CD4-positive, alpha-beta T cell treated with Interferon alpha-2 for 1 hour (primary cell): ENCODE results near the gene OCRL.

ENCODE experiments used
- DNase-seq, 2 donors: peaks; one replicate each; pipeline ENCODE4 v3.0.0-alpha.2; 2020 to 2022

Gene OCRL

GRCh38 chrX:129540068-129540653, at the start of gene OCRL:
Gene OCRL (plus strand): TSS chrX:129540259. CDS start chrX:129540440, 181 bp downstream.
- DNase-seq: peak; percentile 54 to 55

- DNase-seq: no peak
Observed at GRCh38 chrX:129490330-129490729, 49.7 kb upstream of the OCRL start.

GRCh38 chrX:129493643-129494042, 46.4 kb upstream of the OCRL start:
- no peak for DNase-seq

GRCh38 chrX:129494887-129495286, 45.2 kb upstream of the OCRL start:
- no peak for DNase-seq

- no peak for DNase-seq
Observed at GRCh38 chrX:129495900-129496299, 44.2 kb upstream of the OCRL start.

- DNase-seq: no peak
Observed at GRCh38 chrX:129496625-129497024, 43.4 kb upstream of the OCRL start.

- DNase-seq: no peak
Observed at GRCh38 chrX:129497146-129497843, 42.8 kb upstream of the OCRL start.

GRCh38 chrX:129510331-129510730, 29.7 kb upstream of the OCRL start:
- DNase-seq: no peak

GRCh38 chrX:129511689-129512088, 28.4 kb upstream of the OCRL start:
- no peak for DNase-seq

- no peak for DNase-seq
Observed at GRCh38 chrX:129512409-129512808, 27.6 kb upstream of the OCRL start.

- no peak for DNase-seq
Observed at GRCh38 chrX:129516402-129516801, 23.7 kb upstream of the OCRL start.

- no peak for DNase-seq
Observed at GRCh38 chrX:129520151-129520550, 19.9 kb upstream of the OCRL start.

GRCh38 chrX:129522184-129523078, 17.6 kb upstream of the OCRL start:
- DNase-seq: no peak

GRCh38 chrX:129523079-129523911, 16.8 kb upstream of the OCRL start, which contains the start of gene SMARCA1:
Gene SMARCA1 (minus strand): TSS chrX:129523490. CDS start chrX:129523370, 120 bp downstream.
- DNase-seq: no peak

GRCh38 chrX:129524250-129524850, 15.7 kb upstream of the OCRL start:
- DNase-seq: no peak

GRCh38 chrX:129525162-129525561, 14.9 kb upstream of the OCRL start:
- no peak for DNase-seq

- no peak for DNase-seq
Observed at GRCh38 chrX:129525896-129526295, 14.2 kb upstream of the OCRL start.

GRCh38 chrX:129529685-129530281, 10.3 kb upstream of the OCRL start:
- no peak for DNase-seq

- DNase-seq: no peak
Observed at GRCh38 chrX:129530410-129530809, 9.6 kb upstream of the OCRL start.

- DNase-seq: no peak
Observed at GRCh38 chrX:129531132-129531531, 8.9 kb upstream of the OCRL start.

GRCh38 chrX:129534816-129535578, 5.1 kb upstream of the OCRL start:
- no peak for DNase-seq
